ENCODE measurements around the gene SMTN.
"Not testable (repeated sequence)": the region's sequence is repeated elsewhere in the genome, so short reads cannot be mapped to it uniquely, and the experiment has no call there.

The SMTN gene

DNA sequence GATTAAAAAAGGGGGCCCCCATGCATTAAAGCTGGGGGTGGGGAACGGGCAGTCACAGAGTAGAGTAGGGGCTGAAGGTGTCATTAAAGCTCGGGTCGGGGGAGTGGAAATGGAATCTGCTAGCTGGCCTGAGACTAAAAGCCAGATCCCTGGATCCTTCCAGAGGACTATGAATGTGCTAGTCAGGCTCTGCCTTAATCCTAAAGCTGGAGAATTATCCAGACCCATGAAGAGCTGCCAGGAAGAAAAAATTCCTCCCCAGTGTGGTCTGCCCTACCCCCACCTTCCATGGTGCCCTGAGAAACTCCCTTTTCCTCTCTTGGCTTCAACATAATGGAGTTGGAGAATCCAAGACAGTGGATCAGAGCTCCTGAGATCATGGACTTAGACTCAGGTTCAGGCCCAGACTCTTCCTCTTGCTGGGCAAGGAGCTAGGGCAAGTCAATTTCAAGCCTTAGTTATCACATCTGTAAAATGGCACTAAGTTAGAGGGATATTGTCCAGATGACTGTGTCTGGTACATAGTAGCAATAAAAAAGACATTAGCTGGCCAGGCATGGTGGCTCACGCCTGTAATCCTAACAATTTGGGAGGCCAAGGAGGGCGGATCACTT is 24.0 kb upstream of the SMTN start:
- 98% methylated on average over 5 of the region's 5 CpGs for WGBS (ENCODE audit: insufficient coverage)
- H3K4me1 ChIP-seq (ENCODE audit: control extremely low read depth in 1 of 4, control insufficient read depth in 4 of 4, insufficient read depth in 4 of 4, low read length in 3 of 4): peaks cover 0 to 11% (median 1%) of the 10 kb centered on the region in 4 experiments
- no peak for DNase-seq
- ChIA-PET POLR2A (no interaction called here), CTCF (interaction anchor here (1.5 to 1.9 kb wide), 2 partner anchors 11 to 20 kb away, joined by 4 to 6 read pairs; no protein-coding TSS in a partner anchor)
- no peak overlapping the region for H3K4me3 ChIP-seq (ENCODE audit: control insufficient read depth in 1 of 7, extremely low read depth in 1 of 7, insufficient read depth in 4 of 7, low read depth in 2 of 7, low read length in 6 of 7)
- H3K27me3 ChIP-seq (replicated peaks in 2 of 5; ENCODE audit: control insufficient read depth in 4 of 5, insufficient read depth in 5 of 5, low read length in 4 of 5): no peaks in the 10 kb centered on the region
- no peaks in the 10 kb centered on the region for H3K9me3 ChIP-seq (ENCODE audit: control extremely low read depth in 1 of 5, control insufficient read depth in 4 of 5, insufficient read depth in 2 of 5, low read depth in 1 of 5, low read length in 4 of 5)
- H3K27ac ChIP-seq (ENCODE audit: insufficient read depth in 1 of 2, low read depth in 1 of 2, low read length in 2 of 2, poor library complexity in 1 of 2, severe bottlenecking in 2 of 2): no peak overlapping the region
- H3K36me3 ChIP-seq (ENCODE audit: control insufficient read depth in 4 of 4, insufficient read depth in 4 of 4, low read length in 3 of 4): no peaks in the 10 kb centered on the region

DNA sequence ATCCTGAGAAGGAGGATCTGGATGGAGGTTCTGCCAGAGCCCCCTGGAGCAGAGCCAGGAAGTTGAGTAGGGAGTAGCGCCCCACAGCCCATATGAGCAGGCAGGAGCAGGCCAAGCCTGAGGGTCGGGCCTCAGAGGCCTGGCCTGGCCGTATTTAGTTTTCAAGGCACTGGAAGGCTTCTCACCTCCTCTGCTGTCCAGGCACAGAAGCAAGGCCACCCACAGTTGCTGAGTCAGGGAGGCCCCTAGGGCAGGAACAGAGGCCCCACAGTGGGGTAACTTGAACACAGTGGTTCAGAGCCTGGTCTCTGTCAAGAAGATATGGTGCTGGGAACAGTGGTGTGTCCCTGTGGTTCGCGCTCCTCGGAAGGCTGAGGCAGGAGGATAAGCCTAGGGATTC is 21.5 kb upstream of the SMTN start:
- H3K9me3 ChIP-seq (ENCODE audit: control extremely low read depth in 1 of 5, control insufficient read depth in 4 of 5, insufficient read depth in 2 of 5, low read depth in 1 of 5, low read length in 4 of 5); H3K27me3 ChIP-seq (replicated peaks in 2 of 5; ENCODE audit: control insufficient read depth in 4 of 5, insufficient read depth in 5 of 5, low read length in 4 of 5); CTCF ChIA-PET; H3K36me3 ChIP-seq (ENCODE audit: control insufficient read depth in 4 of 4, insufficient read depth in 4 of 4, low read length in 3 of 4); POLR2A ChIA-PET; DNase-seq; H3K4me3 ChIP-seq (ENCODE audit: control insufficient read depth in 1 of 7, extremely low read depth in 1 of 7, insufficient read depth in 4 of 7, low read depth in 2 of 7, low read length in 6 of 7): not testable (repeated sequence)
- Histone ChIP-seq H3K27ac (ENCODE audit: insufficient read depth in 1 of 2, low read depth in 1 of 2, low read length in 2 of 2, poor library complexity in 1 of 2, severe bottlenecking in 2 of 2) (peak overlapping the region in 1 of 2 experiments; percentile 25), H3K4me1 (ENCODE audit: control extremely low read depth in 1 of 4, control insufficient read depth in 4 of 4, insufficient read depth in 4 of 4, low read length in 3 of 4) (peaks cover 0 to 11% (median 1%) of the 10 kb centered on the region in 4 experiments)
- WGBS (ENCODE audit: insufficient coverage): 72% methylated on average over 6 of the region's 6 CpGs

GRCh38 chr22:31062566-31063230 is 18.4 kb upstream of the SMTN start:
- ChIA-PET POLR2A (no interaction called here), CTCF (no interaction called here)
- no CpG with 5 or more reads among the region's 2 CpGs for WGBS (ENCODE audit: insufficient coverage)
- no peak overlapping the region for H3K27ac ChIP-seq (ENCODE audit: insufficient read depth in 1 of 2, low read depth in 1 of 2, low read length in 2 of 2, poor library complexity in 1 of 2, severe bottlenecking in 2 of 2)
- H3K36me3 ChIP-seq (ENCODE audit: control insufficient read depth in 4 of 4, insufficient read depth in 4 of 4, low read length in 3 of 4): no peaks in the 10 kb centered on the region
- no peak for DNase-seq
- no peaks in the 10 kb centered on the region for H3K9me3 ChIP-seq (ENCODE audit: control extremely low read depth in 1 of 5, control insufficient read depth in 4 of 5, insufficient read depth in 2 of 5, low read depth in 1 of 5, low read length in 4 of 5)
- H3K4me3 ChIP-seq (ENCODE audit: control insufficient read depth in 1 of 7, extremely low read depth in 1 of 7, insufficient read depth in 4 of 7, low read depth in 2 of 7, low read length in 6 of 7): no peak overlapping the region
- H3K4me1 ChIP-seq (ENCODE audit: control extremely low read depth in 1 of 4, control insufficient read depth in 4 of 4, insufficient read depth in 4 of 4, low read length in 3 of 4): peaks cover 0 to 11% (median 1%) of the 10 kb centered on the region in 4 experiments
- H3K27me3 ChIP-seq (replicated peaks in 2 of 5; ENCODE audit: control insufficient read depth in 4 of 5, insufficient read depth in 5 of 5, low read length in 4 of 5): no peaks in the 10 kb centered on the region

GRCh38 chr22:31064369-31064768 is 16.7 kb upstream of the SMTN start:
- ChIA-PET POLR2A (no interaction called here), CTCF (interaction anchor here (1.1 kb wide), 1 partner anchor 20 kb away, joined by 3 read pairs; no protein-coding TSS in a partner anchor)

GRCh38 chr22:31068970-31069369 is 12.1 kb upstream of the SMTN start:
- H3K9me3 ChIP-seq (ENCODE audit: control extremely low read depth in 1 of 5, control insufficient read depth in 4 of 5, insufficient read depth in 2 of 5, low read depth in 1 of 5, low read length in 4 of 5): no peaks in the 10 kb centered on the region
- no peaks in the 10 kb centered on the region for H3K36me3 ChIP-seq (ENCODE audit: control insufficient read depth in 4 of 4, insufficient read depth in 4 of 4, low read length in 3 of 4)
- H3K27ac ChIP-seq (ENCODE audit: insufficient read depth in 1 of 2, low read depth in 1 of 2, low read length in 2 of 2, poor library complexity in 1 of 2, severe bottlenecking in 2 of 2): no peak overlapping the region
- 93% methylated on average over 3 of the region's 11 CpGs for WGBS (ENCODE audit: insufficient coverage)
- no peaks in the 10 kb centered on the region for H3K27me3 ChIP-seq (replicated peaks in 2 of 5; ENCODE audit: control insufficient read depth in 4 of 5, insufficient read depth in 5 of 5, low read length in 4 of 5)
- no peak overlapping the region for H3K4me3 ChIP-seq (ENCODE audit: control insufficient read depth in 1 of 7, extremely low read depth in 1 of 7, insufficient read depth in 4 of 7, low read depth in 2 of 7, low read length in 6 of 7)
- H3K4me1 ChIP-seq (ENCODE audit: control extremely low read depth in 1 of 4, control insufficient read depth in 4 of 4, insufficient read depth in 4 of 4, low read length in 3 of 4): no peaks in the 10 kb centered on the region
- DNase-seq: no peak
- CTCF ChIA-PET: no interaction called here
- POLR2A ChIA-PET: no interaction called here

More at GRCh38 chr22:31064369-31064768, 16.7 kb upstream of the SMTN start:
- Histone ChIP-seq H3K4me3 (ENCODE audit: control insufficient read depth in 1 of 7, extremely low read depth in 1 of 7, insufficient read depth in 4 of 7, low read depth in 2 of 7, low read length in 6 of 7) (no peak overlapping the region), H3K27me3 (replicated peaks in 2 of 5; ENCODE audit: control insufficient read depth in 4 of 5, insufficient read depth in 5 of 5, low read length in 4 of 5) (no peaks in the 10 kb centered on the region), H3K27ac (ENCODE audit: insufficient read depth in 1 of 2, low read depth in 1 of 2, low read length in 2 of 2, poor library complexity in 1 of 2, severe bottlenecking in 2 of 2) (no peak overlapping the region), H3K4me1 (ENCODE audit: control extremely low read depth in 1 of 4, control insufficient read depth in 4 of 4, insufficient read depth in 4 of 4, low read length in 3 of 4) (peaks cover 0 to 11% (median 1%) of the 10 kb centered on the region in 4 experiments), H3K36me3 (ENCODE audit: control insufficient read depth in 4 of 4, insufficient read depth in 4 of 4, low read length in 3 of 4) (no peaks in the 10 kb centered on the region), H3K9me3 (ENCODE audit: control extremely low read depth in 1 of 5, control insufficient read depth in 4 of 5, insufficient read depth in 2 of 5, low read depth in 1 of 5, low read length in 4 of 5) (no peaks in the 10 kb centered on the region)
- 100% methylated on average over 2 of the region's 6 CpGs for WGBS (ENCODE audit: insufficient coverage)
- DNase-seq: no peak

- H3K9me3 ChIP-seq (ENCODE audit: control extremely low read depth in 1 of 5, control insufficient read depth in 4 of 5, insufficient read depth in 2 of 5, low read depth in 1 of 5, low read length in 4 of 5); CTCF ChIA-PET; H3K4me1 ChIP-seq (ENCODE audit: control extremely low read depth in 1 of 4, control insufficient read depth in 4 of 4, insufficient read depth in 4 of 4, low read length in 3 of 4); H3K4me3 ChIP-seq (ENCODE audit: control insufficient read depth in 1 of 7, extremely low read depth in 1 of 7, insufficient read depth in 4 of 7, low read depth in 2 of 7, low read length in 6 of 7); POLR2A ChIA-PET; H3K27me3 ChIP-seq (replicated peaks in 2 of 5; ENCODE audit: control insufficient read depth in 4 of 5, insufficient read depth in 5 of 5, low read length in 4 of 5); DNase-seq; H3K27ac ChIP-seq (ENCODE audit: insufficient read depth in 1 of 2, low read depth in 1 of 2, low read length in 2 of 2, poor library complexity in 1 of 2, severe bottlenecking in 2 of 2); H3K36me3 ChIP-seq (ENCODE audit: control insufficient read depth in 4 of 4, insufficient read depth in 4 of 4, low read length in 3 of 4): not testable (repeated sequence)
- 100% methylated on average over 4 of the region's 6 CpGs for WGBS (ENCODE audit: insufficient coverage)
Measured at GRCh38 chr22:31069691-31070314, 11.3 kb upstream of the SMTN start.

GRCh38 chr22:31073125-31073524 is 8.0 kb upstream of the SMTN start:
- H3K36me3 ChIP-seq (ENCODE audit: control insufficient read depth in 4 of 4, insufficient read depth in 4 of 4, low read length in 3 of 4); DNase-seq; H3K4me3 ChIP-seq (ENCODE audit: control insufficient read depth in 1 of 7, extremely low read depth in 1 of 7, insufficient read depth in 4 of 7, low read depth in 2 of 7, low read length in 6 of 7); H3K27ac ChIP-seq (ENCODE audit: insufficient read depth in 1 of 2, low read depth in 1 of 2, low read length in 2 of 2, poor library complexity in 1 of 2, severe bottlenecking in 2 of 2); H3K27me3 ChIP-seq (replicated peaks in 2 of 5; ENCODE audit: control insufficient read depth in 4 of 5, insufficient read depth in 5 of 5, low read length in 4 of 5); H3K4me1 ChIP-seq (ENCODE audit: control extremely low read depth in 1 of 4, control insufficient read depth in 4 of 4, insufficient read depth in 4 of 4, low read length in 3 of 4); H3K9me3 ChIP-seq (ENCODE audit: control extremely low read depth in 1 of 5, control insufficient read depth in 4 of 5, insufficient read depth in 2 of 5, low read depth in 1 of 5, low read length in 4 of 5); POLR2A ChIA-PET: not testable (repeated sequence)
- WGBS (ENCODE audit: insufficient coverage): 82% methylated on average over 3 of the region's 9 CpGs
- CTCF ChIA-PET: interaction anchor here (1.0 kb wide), 1 partner anchor 8 kb away, joined by 3 read pairs; the partner anchor contains the start of gene SMTN

All from common myeloid progenitor, CD34-positive (primary cell).